Endothelial cell of umbilical vein (primary cell): ENCODE measurements around the gene CCDC183.

Experiments
- EZH2 ChIP-seq: IDR thresholded peaks from 2 replicates; pipeline ENCODE4 v1.6.1; 2012; ENCODE audit warnings: borderline replicate concordance, low read depth, mild to moderate bottlenecking, moderate library complexity, low read length, inconsistent platforms; ENCODE audit not compliant: severe bottlenecking
- FOS ChIP-seq: IDR thresholded peaks from 2 replicates; pipeline ENCODE4 v1.6.1; 2011; ENCODE audit warnings: mild to moderate bottlenecking, low read length, moderate library complexity, borderline replicate concordance; ENCODE audit not compliant: insufficient read depth
- GATA2 ChIP-seq: IDR thresholded peaks from 2 replicates; pipeline ENCODE4 v1.7.0; 2011; ENCODE audit warnings: low read depth, mild to moderate bottlenecking, moderate library complexity, mixed read lengths, low read length; ENCODE audit not compliant: insufficient read length, insufficient read depth
- JUN ChIP-seq: IDR thresholded peaks from 2 replicates; pipeline ENCODE4 v1.6.1; 2011; ENCODE audit warnings: borderline replicate concordance, low read depth; ENCODE audit not compliant: insufficient read length, insufficient read depth
- POLR2A ChIP-seq: IDR thresholded peaks from 2 replicates; pipeline ENCODE4 v1.6.1; 2012; ENCODE audit warnings: low read depth, mild to moderate bottlenecking, control low read depth, low read length
- POLR2AphosphoS5 ChIP-seq: IDR thresholded peaks from 2 replicates; pipeline ENCODE4 v1.6.1; 2012; ENCODE audit warnings: low read depth, mild to moderate bottlenecking, control low read depth, low read length, moderate library complexity; ENCODE audit not compliant: insufficient read depth
- TF ChIP-seq, protein P1 (sequence below): IDR thresholded peaks from 2 replicates; pipeline ENCODE4 v1.6.1; 2011; ENCODE audit not compliant: insufficient read depth, insufficient read length
- TF ChIP-seq, protein P2 (sequence below), 2 donors: IDR thresholded peaks; 1 replicate in 1 of 2; 2 replicates in 1 of 2; pipeline ENCODE4 v1.5.1; 2011; ENCODE audit warnings: low read length in 2 of 2, mild to moderate bottlenecking in 2 of 2, moderate library complexity in 2 of 2, control low read depth in 1 of 2, inconsistent platforms in 1 of 2, low read depth in 1 of 2; ENCODE audit not compliant: insufficient read depth in 1 of 2; ENCODE audit errors: extremely low read depth in 1 of 2

DNA sequence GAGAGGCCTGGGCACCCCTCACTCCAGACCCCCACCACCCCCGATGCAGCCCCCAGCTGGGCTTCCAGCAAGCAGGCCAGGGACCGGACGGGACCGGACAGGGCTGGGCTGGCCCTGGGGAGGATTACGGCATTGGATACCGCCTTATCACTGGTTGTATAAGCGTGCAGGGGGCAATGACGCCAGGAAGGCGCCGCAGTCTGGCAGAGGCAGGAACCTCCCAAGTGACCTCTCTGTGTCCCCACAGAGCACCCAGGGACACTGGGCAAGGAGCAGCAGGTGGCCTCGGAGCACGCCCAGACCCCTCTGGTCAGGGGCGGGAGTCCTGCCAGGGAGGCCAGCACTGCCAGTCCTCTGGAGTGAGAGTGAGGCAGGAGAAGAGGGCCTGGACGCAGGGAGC is 31.1 kb upstream of the CCDC183 start:
- TF ChIP-seq EZH2 (no peak), POLR2AphosphoS5 (no peak), POLR2A (no peak), FOS (no peak), GATA2 (no peak), JUN (no peak)
- TF ChIP-seq, protein P1, sequence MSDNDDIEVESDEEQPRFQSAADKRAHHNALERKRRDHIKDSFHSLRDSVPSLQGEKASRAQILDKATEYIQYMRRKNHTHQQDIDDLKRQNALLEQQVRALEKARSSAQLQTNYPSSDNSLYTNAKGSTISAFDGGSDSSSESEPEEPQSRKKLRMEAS = no peak
- TF ChIP-seq, protein P2, sequence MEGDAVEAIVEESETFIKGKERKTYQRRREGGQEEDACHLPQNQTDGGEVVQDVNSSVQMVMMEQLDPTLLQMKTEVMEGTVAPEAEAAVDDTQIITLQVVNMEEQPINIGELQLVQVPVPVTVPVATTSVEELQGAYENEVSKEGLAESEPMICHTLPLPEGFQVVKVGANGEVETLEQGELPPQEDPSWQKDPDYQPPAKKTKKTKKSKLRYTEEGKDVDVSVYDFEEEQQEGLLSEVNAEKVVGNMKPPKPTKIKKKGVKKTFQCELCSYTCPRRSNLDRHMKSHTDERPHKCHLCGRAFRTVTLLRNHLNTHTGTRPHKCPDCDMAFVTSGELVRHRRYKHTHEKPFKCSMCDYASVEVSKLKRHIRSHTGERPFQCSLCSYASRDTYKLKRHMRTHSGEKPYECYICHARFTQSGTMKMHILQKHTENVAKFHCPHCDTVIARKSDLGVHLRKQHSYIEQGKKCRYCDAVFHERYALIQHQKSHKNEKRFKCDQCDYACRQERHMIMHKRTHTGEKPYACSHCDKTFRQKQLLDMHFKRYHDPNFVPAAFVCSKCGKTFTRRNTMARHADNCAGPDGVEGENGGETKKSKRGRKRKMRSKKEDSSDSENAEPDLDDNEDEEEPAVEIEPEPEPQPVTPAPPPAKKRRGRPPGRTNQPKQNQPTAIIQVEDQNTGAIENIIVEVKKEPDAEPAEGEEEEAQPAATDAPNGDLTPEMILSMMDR (IDR thresholded peaks at IDR 0.05; ENCODE audit: extremely low read depth in 1 of 2, insufficient read depth in 1 of 2, low read depth in 1 of 2, low read length in 2 of 2) = no peak
